Astrocyte of the cerebellum (primary cell): Measurements from ENCODE around the gene TMEM164.

Experiments used
- DNase-seq: peaks from one replicate; pipeline ENCODE4 v3.0.0-alpha.2; 2011; ENCODE audit warnings: low read depth
- H3K4me3 ChIP-seq: 2 replicates; pipeline ENCODE4 v1.5.1; 2011; ENCODE audit warnings: mild to moderate bottlenecking, low read depth, low read length, moderate library complexity
- in situ Hi-C: cut with HindIII; loops from 2 replicates; pipeline ENCODE4 v1.10.0; 2017; ENCODE audit warnings: low sequenced_read_pairs
- TF ChIP-seq, protein P1 (sequence below): IDR thresholded peaks from 2 replicates; pipeline ENCODE4 v1.5.1; 2012; ENCODE audit warnings: low read length, low read depth, moderate library complexity, mild to moderate bottlenecking; ENCODE audit errors: missing control alignments

TMEM164 gene

DNA sequence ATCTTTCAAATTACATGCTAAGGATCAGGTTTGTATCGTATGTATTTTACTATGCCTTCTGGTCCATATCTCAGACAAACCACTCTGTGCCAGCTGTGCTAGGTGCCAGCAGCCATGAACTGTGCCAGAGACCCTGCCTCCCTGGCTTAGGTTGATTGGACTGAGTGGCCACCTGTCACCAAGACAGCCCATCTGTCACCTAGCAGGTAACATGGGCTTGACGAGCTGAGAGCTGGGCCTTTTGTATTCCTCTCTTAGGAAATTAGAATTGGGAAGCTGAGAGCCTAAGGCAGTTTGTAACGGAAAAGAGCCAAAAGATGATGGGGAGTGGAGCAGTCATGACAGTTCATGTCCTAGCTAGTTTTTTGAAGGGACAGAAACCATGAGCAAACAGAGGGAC lies 42.5 kb downstream of the TMEM164 start:
- no peak for DNase-seq
- in situ Hi-C loops: no loop called here
- TF ChIP-seq, protein P1, sequence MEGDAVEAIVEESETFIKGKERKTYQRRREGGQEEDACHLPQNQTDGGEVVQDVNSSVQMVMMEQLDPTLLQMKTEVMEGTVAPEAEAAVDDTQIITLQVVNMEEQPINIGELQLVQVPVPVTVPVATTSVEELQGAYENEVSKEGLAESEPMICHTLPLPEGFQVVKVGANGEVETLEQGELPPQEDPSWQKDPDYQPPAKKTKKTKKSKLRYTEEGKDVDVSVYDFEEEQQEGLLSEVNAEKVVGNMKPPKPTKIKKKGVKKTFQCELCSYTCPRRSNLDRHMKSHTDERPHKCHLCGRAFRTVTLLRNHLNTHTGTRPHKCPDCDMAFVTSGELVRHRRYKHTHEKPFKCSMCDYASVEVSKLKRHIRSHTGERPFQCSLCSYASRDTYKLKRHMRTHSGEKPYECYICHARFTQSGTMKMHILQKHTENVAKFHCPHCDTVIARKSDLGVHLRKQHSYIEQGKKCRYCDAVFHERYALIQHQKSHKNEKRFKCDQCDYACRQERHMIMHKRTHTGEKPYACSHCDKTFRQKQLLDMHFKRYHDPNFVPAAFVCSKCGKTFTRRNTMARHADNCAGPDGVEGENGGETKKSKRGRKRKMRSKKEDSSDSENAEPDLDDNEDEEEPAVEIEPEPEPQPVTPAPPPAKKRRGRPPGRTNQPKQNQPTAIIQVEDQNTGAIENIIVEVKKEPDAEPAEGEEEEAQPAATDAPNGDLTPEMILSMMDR: no peak
- H3K4me3 ChIP-seq: no peak overlapping the region

DNA sequence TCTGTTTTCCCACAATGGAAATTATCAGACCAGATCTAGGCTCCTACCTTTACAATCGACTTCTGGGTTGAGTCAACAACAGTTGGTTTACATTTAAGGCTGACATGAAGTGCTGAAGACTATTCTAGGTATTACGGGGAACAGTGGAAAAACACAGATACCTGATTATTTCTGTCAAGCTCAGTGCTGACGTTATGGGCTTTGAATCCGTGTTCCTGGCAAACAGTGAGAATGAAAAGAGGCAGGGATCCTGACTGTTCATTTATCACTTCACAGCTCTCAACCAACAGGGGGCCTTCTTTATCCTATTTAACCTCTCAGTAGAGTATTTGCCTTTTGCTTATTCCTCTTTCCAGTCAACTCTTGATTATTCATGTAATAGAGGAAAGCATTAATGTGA lies 43.1 kb downstream of the TMEM164 start:
- no peak for DNase-seq
- in situ Hi-C loops: no loop called here
- no peak overlapping the region for H3K4me3 ChIP-seq
- TF ChIP-seq, protein P1: no peak

DNA sequence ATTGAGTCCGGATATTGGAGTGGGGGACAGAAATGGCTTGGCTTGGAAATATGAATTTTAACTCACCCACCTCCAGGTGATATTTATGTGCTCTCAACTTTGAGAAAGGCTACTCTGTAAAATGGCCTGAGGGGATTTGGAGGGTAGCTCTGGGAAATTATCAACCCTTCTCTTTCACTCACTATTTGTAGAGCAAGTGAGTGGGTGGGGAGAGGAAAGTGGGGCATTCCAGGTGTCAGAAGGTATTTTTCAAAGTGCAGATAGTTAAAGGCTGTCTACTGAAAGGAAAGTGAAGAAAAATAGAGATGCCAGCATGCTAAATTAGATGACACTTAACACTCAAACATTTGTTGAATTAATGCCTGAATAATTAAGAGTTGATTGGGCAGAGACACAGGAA lies 44.1 kb downstream of the TMEM164 start:
- no peak overlapping the region for H3K4me3 ChIP-seq
- in situ Hi-C loops: no loop called here
- TF ChIP-seq, protein P1: no peak
- no peak for DNase-seq

DNA sequence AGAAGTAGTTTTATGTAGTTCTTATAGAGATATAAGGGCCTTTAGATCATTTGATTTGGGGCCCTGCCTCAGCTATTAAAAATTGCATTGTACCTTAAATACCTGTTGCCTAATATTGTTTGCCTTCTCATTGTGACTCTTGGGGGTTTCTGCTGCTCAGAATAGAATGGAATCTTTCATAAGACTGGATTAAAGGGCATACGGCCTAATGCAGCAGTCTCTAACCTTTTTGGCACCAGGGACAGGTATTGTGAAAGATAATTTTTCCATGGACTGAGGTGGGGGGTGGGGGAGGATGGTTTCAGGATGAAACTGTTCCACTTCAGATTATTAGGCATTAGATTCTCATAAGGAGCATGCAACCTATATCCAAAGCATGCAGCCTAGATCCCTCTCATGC lies 46.2 kb downstream of the TMEM164 start:
- H3K4me3 ChIP-seq: no peak overlapping the region
- DNase-seq: no peak
- in situ Hi-C loops: no loop called here
- TF ChIP-seq, protein P1: no peak

DNA sequence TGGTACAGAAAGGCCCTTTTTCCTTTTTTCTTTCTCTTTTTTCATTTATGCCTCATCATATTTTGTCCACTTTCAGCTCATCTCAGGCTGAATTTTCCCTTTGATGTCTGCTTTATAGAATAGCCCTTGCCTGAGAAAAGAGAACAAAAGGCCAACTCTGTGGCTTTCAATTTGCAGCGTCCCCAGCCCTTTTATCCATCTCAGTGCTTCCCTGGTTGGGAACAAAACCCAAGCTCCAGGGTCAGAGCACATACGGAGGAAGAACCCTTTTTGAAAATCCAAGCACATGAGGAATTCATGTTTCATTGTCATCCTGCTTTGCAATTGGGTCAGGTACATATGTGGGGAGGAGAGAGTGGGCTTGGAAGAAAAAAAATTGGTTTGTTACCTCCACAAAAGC lies 47.5 kb downstream of the TMEM164 start:
- in situ Hi-C loops: no loop called here
- no peak for DNase-seq
- TF ChIP-seq, protein P1: no peak
- H3K4me3 ChIP-seq: no peak overlapping the region

DNA sequence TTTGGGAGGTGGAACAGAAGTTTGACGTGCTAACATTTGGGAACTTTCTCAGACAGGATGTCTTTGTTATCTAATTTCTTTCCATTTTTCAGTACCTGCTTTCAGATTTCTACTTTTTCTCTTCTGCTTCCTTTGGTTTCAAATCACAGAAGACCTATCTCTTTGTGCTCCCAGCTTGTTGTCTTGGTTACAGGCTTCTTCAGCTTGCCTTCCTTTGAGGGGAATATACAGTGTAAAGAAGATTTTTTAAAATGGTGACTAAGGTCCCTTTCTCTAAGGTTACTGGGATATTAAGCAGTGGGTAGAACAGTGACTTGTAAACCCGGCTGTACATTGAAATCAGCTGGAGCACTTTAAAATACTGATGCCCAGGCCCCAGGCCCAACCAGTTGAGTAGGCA lies 48.0 kb downstream of the TMEM164 start:
- in situ Hi-C loops: no loop called here
- no peak overlapping the region for H3K4me3 ChIP-seq
- TF ChIP-seq, protein P1: no peak
- DNase-seq: no peak

DNA sequence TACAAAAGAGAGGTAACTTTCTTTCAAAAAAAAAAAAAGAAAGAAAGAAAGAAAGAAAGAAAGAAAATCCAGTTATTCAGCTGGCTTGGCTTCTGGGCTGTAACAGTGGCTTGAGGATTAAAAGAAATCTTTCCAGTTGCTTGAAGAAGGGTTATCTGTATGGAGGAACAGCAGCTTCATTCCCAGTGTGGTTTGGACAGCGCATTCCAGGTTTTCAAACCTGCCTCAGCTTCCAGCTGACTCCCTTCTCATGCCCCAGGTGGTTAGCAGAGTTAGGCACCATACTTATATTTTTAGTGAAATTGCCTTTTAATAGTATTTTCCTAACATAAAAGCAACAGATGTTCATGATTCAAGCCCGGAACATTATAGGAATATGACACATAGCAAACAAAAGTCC lies 48.6 kb downstream of the TMEM164 start:
- TF ChIP-seq, protein P1: no peak
- DNase-seq: no peak
- no peak overlapping the region for H3K4me3 ChIP-seq
- in situ Hi-C loops: no loop called here
